Gastrocnemius medialis (tissue), 4 donors: Measurements from ENCODE around the gene MTOR.
"Not testable (repeated sequence)": the region's sequence is repeated elsewhere in the genome, so short reads cannot be mapped to it uniquely, and the experiment has no call there.

ENCODE experiments used
- POLR2A ChIP-seq, 2 donors: fragments of 450-650 bp; IDR thresholded peaks; one replicate each; pipeline ENCODE4 v1.6.1; 2017; ENCODE audit warnings: antibody characterized with exemption in 2 of 2, mild to moderate bottlenecking in 2 of 2, moderate library complexity in 2 of 2
- TF ChIP-seq, protein P1 (sequence below), 5 experiments: fragments of 450-650 bp in 3 of 5; fragments of 200-600 bp in 2 of 5; sonication (generic) in 2 of 5; IDR thresholded peaks in 4 of 5; conservative IDR thresholded peaks in 1 of 5; 1 replicate in 4 of 5; 2 replicates in 1 of 5; pipeline ENCODE4 v1.5.1; 2016 to 2019; ENCODE audit warnings: antibody characterized with exemption in 5 of 5, mild to moderate bottlenecking in 3 of 5, moderate library complexity in 3 of 5

DNA sequence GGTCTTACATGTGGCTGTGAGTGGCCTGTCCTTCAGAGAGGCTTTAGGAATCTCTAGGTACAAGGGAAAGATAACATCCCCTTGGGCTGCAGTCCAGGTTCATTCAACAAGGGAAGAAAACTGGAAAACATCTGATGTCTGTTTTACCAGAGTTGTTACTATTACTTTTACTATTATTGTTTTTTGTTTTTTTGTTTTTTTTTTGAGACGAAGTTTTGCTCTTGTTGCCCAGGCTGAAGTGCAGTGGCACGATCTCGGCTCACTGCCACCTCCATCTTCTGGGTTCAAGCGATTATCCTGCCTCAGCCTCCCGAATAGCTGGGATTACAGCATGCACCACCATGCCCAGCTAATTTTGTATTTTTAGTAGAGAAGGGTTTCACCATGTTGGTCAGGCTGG lies 35.4 kb upstream of the MTOR start:
- TF ChIP-seq, protein P1, sequence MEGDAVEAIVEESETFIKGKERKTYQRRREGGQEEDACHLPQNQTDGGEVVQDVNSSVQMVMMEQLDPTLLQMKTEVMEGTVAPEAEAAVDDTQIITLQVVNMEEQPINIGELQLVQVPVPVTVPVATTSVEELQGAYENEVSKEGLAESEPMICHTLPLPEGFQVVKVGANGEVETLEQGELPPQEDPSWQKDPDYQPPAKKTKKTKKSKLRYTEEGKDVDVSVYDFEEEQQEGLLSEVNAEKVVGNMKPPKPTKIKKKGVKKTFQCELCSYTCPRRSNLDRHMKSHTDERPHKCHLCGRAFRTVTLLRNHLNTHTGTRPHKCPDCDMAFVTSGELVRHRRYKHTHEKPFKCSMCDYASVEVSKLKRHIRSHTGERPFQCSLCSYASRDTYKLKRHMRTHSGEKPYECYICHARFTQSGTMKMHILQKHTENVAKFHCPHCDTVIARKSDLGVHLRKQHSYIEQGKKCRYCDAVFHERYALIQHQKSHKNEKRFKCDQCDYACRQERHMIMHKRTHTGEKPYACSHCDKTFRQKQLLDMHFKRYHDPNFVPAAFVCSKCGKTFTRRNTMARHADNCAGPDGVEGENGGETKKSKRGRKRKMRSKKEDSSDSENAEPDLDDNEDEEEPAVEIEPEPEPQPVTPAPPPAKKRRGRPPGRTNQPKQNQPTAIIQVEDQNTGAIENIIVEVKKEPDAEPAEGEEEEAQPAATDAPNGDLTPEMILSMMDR (IDR thresholded peaks at IDR 0.05 in 4 of 5, conservative IDR thresholded peaks at IDR 0.05 in 1 of 5): not testable (repeated sequence)
- TF ChIP-seq POLR2A (IDR thresholded peaks at IDR 0.05): not testable (repeated sequence)
